WTC11 (cell line): ENCODE measurements around the gene ITGA3. TPM values are rescaled to one million over a fixed set of nuclear protein-coding genes. Genes with fewer than 3 reads are reported as not detected.

ENCODE experiments used
- ATF1 ChIP-seq: sonication (generic); formaldehyde crosslinking; IDR thresholded peaks from 2 replicates; pipeline ENCODE4 v1.8.1; 2023; ENCODE audit warnings: mild to moderate bottlenecking, moderate library complexity, missing genetic modification reagents
- ATF6 ChIP-seq: sonication (generic); formaldehyde crosslinking; IDR thresholded peaks from 2 replicates; pipeline ENCODE4 v1.8.1; 2023; ENCODE audit warnings: mild to moderate bottlenecking, missing genetic modification reagents
- CBFB ChIP-seq: sonication (generic); formaldehyde crosslinking; IDR thresholded peaks from 2 replicates; pipeline ENCODE4 v1.8.1; 2022; ENCODE audit warnings: mild to moderate bottlenecking, low read depth, missing genetic modification reagents
- CDX4 ChIP-seq: fragments of 250-450 bp; sonication (Bioruptor Pico); IDR thresholded peaks from 2 replicates; pipeline ENCODE4 v1.9.0; 2021; ENCODE audit warnings: moderate library complexity, mild to moderate bottlenecking, inconsistent platforms, borderline replicate concordance
- ELF4 ChIP-seq: sonication (generic); formaldehyde crosslinking; IDR thresholded peaks from 2 replicates; pipeline ENCODE4 v1.8.1; 2022; ENCODE audit warnings: low read depth, mild to moderate bottlenecking, moderate library complexity, missing genetic modification reagents
- FOXJ3 ChIP-seq: sonication (generic); formaldehyde crosslinking; IDR thresholded peaks from 2 replicates; pipeline ENCODE4 v1.9.0; 2021; ENCODE audit warnings: missing genetic modification reagents, mild to moderate bottlenecking, borderline replicate concordance
- GRHL2 ChIP-seq: fragments of 250-450 bp; sonication (Bioruptor Pico); IDR thresholded peaks from 2 replicates; pipeline ENCODE4 v1.8.0; 2022; ENCODE audit warnings: mild to moderate bottlenecking, moderate library complexity; ENCODE audit not compliant: insufficient replicate concordance, severe bottlenecking
- IRF2 ChIP-seq: sonication (generic); formaldehyde crosslinking; IDR thresholded peaks from 2 replicates; pipeline ENCODE4 v1.8.0; 2022; ENCODE audit warnings: low read depth, missing genetic modification reagents, borderline replicate concordance
- NFE2L1 ChIP-seq: sonication (generic); formaldehyde crosslinking; IDR thresholded peaks from 2 replicates; pipeline ENCODE4 v1.8.1; 2023; ENCODE audit warnings: missing genetic modification reagents
- NR1H2 ChIP-seq: sonication (generic); formaldehyde crosslinking; IDR thresholded peaks from 2 replicates; pipeline ENCODE4 v1.9.0; 2021; ENCODE audit warnings: mild to moderate bottlenecking, moderate library complexity, missing genetic modification reagents
- NR2C2 ChIP-seq: sonication (generic); formaldehyde crosslinking; IDR thresholded peaks from 2 replicates; pipeline ENCODE4 v1.8.0; 2022; ENCODE audit warnings: mild to moderate bottlenecking, missing genetic modification reagents
- PRDM15 ChIP-seq: sonication (generic); formaldehyde crosslinking; IDR thresholded peaks from 2 replicates; pipeline ENCODE4 v1.8.0; 2022; ENCODE audit warnings: missing genetic modification reagents
- RORB ChIP-seq: fragments of 250-450 bp; sonication (Bioruptor Pico); IDR thresholded peaks from 2 replicates; pipeline ENCODE4 v1.9.0; 2021; ENCODE audit warnings: mild to moderate bottlenecking
- SMAD3 ChIP-seq: sonication (generic); formaldehyde crosslinking; IDR thresholded peaks from 2 replicates; pipeline ENCODE4 v1.8.0; 2022; ENCODE audit warnings: missing genetic modification reagents, mild to moderate bottlenecking, borderline replicate concordance
- SP1 ChIP-seq: sonication (generic); formaldehyde crosslinking; conservative IDR thresholded peaks from 2 replicates; pipeline ENCODE4 v1.8.1; 2022; ENCODE audit warnings: missing genetic modification reagents
- TCF7 ChIP-seq: sonication (generic); formaldehyde crosslinking; IDR thresholded peaks from 2 replicates; pipeline ENCODE4 v1.8.0; 2022; ENCODE audit warnings: mild to moderate bottlenecking, low read depth, missing genetic modification reagents, moderate library complexity
- ZMAT4 ChIP-seq: fragments of 250-450 bp; sonication (Bioruptor Pico); IDR thresholded peaks from 2 replicates; pipeline ENCODE4 v1.9.0; 2021; ENCODE audit warnings: mild to moderate bottlenecking
- ZNF121 ChIP-seq: sonication (generic); formaldehyde crosslinking; IDR thresholded peaks from 2 replicates; pipeline ENCODE4 v1.8.0; 2023; ENCODE audit warnings: missing genetic modification reagents
- ZNF138 ChIP-seq: sonication (generic); formaldehyde crosslinking; conservative IDR thresholded peaks from 2 replicates; pipeline ENCODE4 v1.8.1; 2022; ENCODE audit warnings: mild to moderate bottlenecking, moderate library complexity, missing genetic modification reagents
- ZNF219 ChIP-seq: sonication (generic); formaldehyde crosslinking; IDR thresholded peaks from 2 replicates; pipeline ENCODE4 v1.8.0; 2023; ENCODE audit warnings: missing genetic modification reagents, mild to moderate bottlenecking, borderline replicate concordance
- ZNF317 ChIP-seq: sonication (generic); formaldehyde crosslinking; IDR thresholded peaks from 2 replicates; pipeline ENCODE4 v1.8.1; 2023; ENCODE audit warnings: low read depth, mild to moderate bottlenecking, moderate library complexity, missing genetic modification reagents, borderline replicate concordance
- total RNA-seq: library from RNA; stranded (reverse); gene quantifications from 3 replicates; pipeline ENCODE4 v1.2.3, GENCODE V29; 2021
- TF ChIP-seq, protein P1 (sequence below): fragments of 250-450 bp; sonication (Bioruptor Pico); IDR thresholded peaks from 2 replicates; pipeline ENCODE4 v1.9.0; 2021; ENCODE audit warnings: mild to moderate bottlenecking, borderline replicate concordance
- TF ChIP-seq, protein P2 (sequence below): sonication (generic); formaldehyde crosslinking; IDR thresholded peaks from 2 replicates; pipeline ENCODE4 v1.8.1; 2023; ENCODE audit warnings: mild to moderate bottlenecking, missing genetic modification reagents, moderate library complexity
- TF ChIP-seq, protein P3 (sequence below): sonication (generic); formaldehyde crosslinking; IDR thresholded peaks from 2 replicates; pipeline ENCODE4 v1.8.1; 2023; ENCODE audit warnings: mild to moderate bottlenecking, moderate library complexity, missing genetic modification reagents

The ITGA3 gene
- total RNA-seq, 1 experiment from 2014 or later = 35.3 TPM

DNA sequence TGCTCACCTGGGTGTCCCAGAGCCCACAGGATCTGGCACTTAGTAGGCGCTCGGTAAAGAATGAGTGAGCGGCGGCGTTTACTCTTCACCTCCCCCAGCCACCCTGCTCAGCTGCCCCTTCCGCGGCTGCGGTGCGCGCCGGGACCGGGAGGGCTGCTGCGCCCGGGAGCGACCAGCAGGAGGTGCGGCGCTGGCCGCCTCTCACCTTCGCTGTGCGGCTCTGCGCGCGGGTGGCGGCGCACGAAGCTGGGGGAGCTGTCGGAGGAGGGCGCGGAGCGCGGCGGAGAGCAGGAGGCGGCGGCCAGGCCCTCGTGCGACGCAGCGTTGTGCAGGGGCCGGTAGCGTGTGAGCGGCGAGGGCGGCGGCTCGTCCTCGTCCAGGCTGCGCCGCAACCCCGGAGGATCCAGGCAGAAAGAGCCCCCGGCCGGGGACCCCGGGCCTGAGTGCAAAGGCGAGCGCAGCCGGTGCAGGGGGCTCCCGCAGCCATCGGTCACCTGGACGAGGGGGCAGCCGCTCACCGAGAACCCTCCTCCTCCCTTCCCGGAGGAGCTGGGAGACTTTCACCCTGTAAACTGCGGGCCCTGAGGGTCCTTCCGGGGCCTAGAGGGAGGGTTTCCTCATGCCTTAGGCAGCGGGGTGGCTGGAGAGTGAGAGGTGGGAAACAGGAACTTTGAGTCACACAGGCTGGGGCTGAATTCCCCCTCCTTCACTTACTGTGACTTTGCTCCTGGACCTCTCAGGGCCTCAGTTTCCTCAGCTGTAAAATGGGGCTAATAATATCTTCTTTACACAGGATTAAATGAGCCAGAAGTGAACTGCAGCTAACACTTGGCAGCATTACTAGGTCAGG is 61.5 kb downstream of the ITGA3 start (continued):
- TF ChIP-seq, protein P1, sequence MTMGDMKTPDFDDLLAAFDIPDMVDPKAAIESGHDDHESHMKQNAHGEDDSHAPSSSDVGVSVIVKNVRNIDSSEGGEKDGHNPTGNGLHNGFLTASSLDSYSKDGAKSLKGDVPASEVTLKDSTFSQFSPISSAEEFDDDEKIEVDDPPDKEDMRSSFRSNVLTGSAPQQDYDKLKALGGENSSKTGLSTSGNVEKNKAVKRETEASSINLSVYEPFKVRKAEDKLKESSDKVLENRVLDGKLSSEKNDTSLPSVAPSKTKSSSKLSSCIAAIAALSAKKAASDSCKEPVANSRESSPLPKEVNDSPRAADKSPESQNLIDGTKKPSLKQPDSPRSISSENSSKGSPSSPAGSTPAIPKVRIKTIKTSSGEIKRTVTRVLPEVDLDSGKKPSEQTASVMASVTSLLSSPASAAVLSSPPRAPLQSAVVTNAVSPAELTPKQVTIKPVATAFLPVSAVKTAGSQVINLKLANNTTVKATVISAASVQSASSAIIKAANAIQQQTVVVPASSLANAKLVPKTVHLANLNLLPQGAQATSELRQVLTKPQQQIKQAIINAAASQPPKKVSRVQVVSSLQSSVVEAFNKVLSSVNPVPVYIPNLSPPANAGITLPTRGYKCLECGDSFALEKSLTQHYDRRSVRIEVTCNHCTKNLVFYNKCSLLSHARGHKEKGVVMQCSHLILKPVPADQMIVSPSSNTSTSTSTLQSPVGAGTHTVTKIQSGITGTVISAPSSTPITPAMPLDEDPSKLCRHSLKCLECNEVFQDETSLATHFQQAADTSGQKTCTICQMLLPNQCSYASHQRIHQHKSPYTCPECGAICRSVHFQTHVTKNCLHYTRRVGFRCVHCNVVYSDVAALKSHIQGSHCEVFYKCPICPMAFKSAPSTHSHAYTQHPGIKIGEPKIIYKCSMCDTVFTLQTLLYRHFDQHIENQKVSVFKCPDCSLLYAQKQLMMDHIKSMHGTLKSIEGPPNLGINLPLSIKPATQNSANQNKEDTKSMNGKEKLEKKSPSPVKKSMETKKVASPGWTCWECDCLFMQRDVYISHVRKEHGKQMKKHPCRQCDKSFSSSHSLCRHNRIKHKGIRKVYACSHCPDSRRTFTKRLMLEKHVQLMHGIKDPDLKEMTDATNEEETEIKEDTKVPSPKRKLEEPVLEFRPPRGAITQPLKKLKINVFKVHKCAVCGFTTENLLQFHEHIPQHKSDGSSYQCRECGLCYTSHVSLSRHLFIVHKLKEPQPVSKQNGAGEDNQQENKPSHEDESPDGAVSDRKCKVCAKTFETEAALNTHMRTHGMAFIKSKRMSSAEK = no peak
- TF ChIP-seq FOXJ3 = no peak
- TF ChIP-seq ZMAT4 (CRISPR knock-in tag) = no peak
- TF ChIP-seq GRHL2 (CRISPR knock-in tag) = no peak
- TF ChIP-seq, protein P2, sequence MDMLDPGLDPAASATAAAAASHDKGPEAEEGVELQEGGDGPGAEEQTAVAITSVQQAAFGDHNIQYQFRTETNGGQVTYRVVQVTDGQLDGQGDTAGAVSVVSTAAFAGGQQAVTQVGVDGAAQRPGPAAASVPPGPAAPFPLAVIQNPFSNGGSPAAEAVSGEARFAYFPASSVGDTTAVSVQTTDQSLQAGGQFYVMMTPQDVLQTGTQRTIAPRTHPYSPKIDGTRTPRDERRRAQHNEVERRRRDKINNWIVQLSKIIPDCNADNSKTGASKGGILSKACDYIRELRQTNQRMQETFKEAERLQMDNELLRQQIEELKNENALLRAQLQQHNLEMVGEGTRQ (CRISPR knock-in tag) = peak; percentile 35; the same call in 1 of the 2 replicates
- peak; percentile 60; the same call in 1 of the 2 replicates for TF ChIP-seq SP1 (CRISPR knock-in tag)
- TF ChIP-seq CBFB (CRISPR knock-in tag) = no peak
- TF ChIP-seq NR2C2 (CRISPR knock-in tag) = no peak
- TF ChIP-seq ZNF219 (CRISPR knock-in tag) = no peak
- TF ChIP-seq ATF6 (CRISPR knock-in tag) = no peak
- TF ChIP-seq ZNF138 (CRISPR knock-in tag) = no peak
- TF ChIP-seq SMAD3 (CRISPR knock-in tag) = no peak
- TF ChIP-seq ELF4 = peak; percentile 85; the same call in 1 of the 2 replicates
- TF ChIP-seq NR1H2 (CRISPR knock-in tag) = no peak
- TF ChIP-seq ATF1 (CRISPR knock-in tag) = 0 out of 2 replicates have a peak, but pooled peaks have one; percentile 54
- TF ChIP-seq ZNF121 (CRISPR knock-in tag) = no peak
- no peak for TF ChIP-seq RORB (CRISPR knock-in tag)
- TF ChIP-seq TCF7 (CRISPR knock-in tag) = peak; percentile 83; the same call in 1 of the 2 replicates
- TF ChIP-seq, protein P3, sequence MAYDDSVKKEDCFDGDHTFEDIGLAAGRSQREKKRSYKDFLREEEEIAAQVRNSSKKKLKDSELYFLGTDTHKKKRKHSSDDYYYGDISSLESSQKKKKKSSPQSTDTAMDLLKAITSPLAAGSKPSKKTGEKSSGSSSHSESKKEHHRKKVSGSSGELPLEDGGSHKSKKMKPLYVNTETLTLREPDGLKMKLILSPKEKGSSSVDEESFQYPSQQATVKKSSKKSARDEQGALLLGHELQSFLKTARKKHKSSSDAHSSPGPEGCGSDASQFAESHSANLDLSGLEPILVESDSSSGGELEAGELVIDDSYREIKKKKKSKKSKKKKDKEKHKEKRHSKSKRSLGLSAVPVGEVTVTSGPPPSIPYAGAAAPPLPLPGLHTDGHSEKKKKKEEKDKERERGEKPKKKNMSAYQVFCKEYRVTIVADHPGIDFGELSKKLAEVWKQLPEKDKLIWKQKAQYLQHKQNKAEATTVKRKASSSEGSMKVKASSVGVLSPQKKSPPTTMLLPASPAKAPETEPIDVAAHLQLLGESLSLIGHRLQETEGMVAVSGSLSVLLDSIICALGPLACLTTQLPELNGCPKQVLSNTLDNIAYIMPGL = peak; percentile 96
- no peak for TF ChIP-seq IRF2
- TF ChIP-seq ZNF317 (CRISPR knock-in tag) = peak; percentile 54; the same call in 1 of the 2 replicates
- TF ChIP-seq PRDM15 (CRISPR knock-in tag) = peak; percentile 36; the same call in 1 of the 2 replicates
- TF ChIP-seq NFE2L1 (CRISPR knock-in tag) = peak; percentile 63; the same call in 1 of the 2 replicates
- TF ChIP-seq CDX4 (CRISPR knock-in tag) = no peak
